Measurements from ENCODE around the gene SFT2D2. TPM values are rescaled to one million over a fixed set of nuclear protein-coding genes. Genes with fewer than 3 reads are reported as not detected.

The SFT2D2 gene
- total and polyA plus RNA-seq, 8 donors, result 1.4 to 61.3 (median 10.7) TPM

- Histone ChIP-seq H3K36me3 (no peaks in the 10 kb centered on the region), H3K4me3 (no peak overlapping the region), H3K27ac (no peak overlapping the region), H3K27me3 (peaks cover 0 to 4% (median 0%) of the 10 kb centered on the region in 3 donors), H3K4me1 (no peaks in the 10 kb centered on the region), H3K9me3 (peaks cover 0 to 6% (median 3%) of the 10 kb centered on the region in 4 donors)
- intact Hi-C loops (cut with DNase I; ENCODE audit: low total_unique reads), result no loop called here
- WGBS, 5 donors, result 92 to 98% (median 95%) methylated on average over 4 of the region's 4 CpGs
- DNase-seq, result no peak
- TF ChIP-seq CTCF (IDR thresholded peaks at IDR 0.05) (no peak), POLR2A (IDR thresholded peaks at IDR 0.05) (no peak), POLR2AphosphoS5 (IDR thresholded peaks at IDR 0.05) (no peak), EP300 (IDR thresholded peaks at IDR 0.05) (no peak)
Observed at GRCh38 chr1:168217664-168218063, 8.1 kb upstream of the SFT2D2 start.

- no peak for DNase-seq
- 80 to 88% (median 86%) methylated on average over 4 of the region's 4 CpGs for WGBS, 5 donors
- Histone ChIP-seq H3K4me3 (no peak overlapping the region), H3K4me1 (no peaks in the 10 kb centered on the region), H3K27ac (no peak overlapping the region), H3K27me3 (peaks cover 0 to 4% (median 0%) of the 10 kb centered on the region in 3 donors), H3K9me3 (peaks cover 0 to 2% (median 0%) of the 10 kb centered on the region in 4 donors), H3K36me3 (no peaks in the 10 kb centered on the region)
- TF ChIP-seq EP300 (IDR thresholded peaks at IDR 0.05), result no peak
- no peak for TF ChIP-seq POLR2A (IDR thresholded peaks at IDR 0.05)
- no peak for TF ChIP-seq POLR2AphosphoS5 (IDR thresholded peaks at IDR 0.05)
- no peak for TF ChIP-seq CTCF (IDR thresholded peaks at IDR 0.05)
- intact Hi-C loops (cut with DNase I; ENCODE audit: low total_unique reads), result no loop called here
Observed at GRCh38 chr1:168218658-168219057, 7.1 kb upstream of the SFT2D2 start.

GRCh38 chr1:168220470-168220871 lies 5.3 kb upstream of the SFT2D2 start:
- DNase-seq, result no peak
- intact Hi-C loops (cut with DNase I; ENCODE audit: low total_unique reads), result no loop called here
- TF ChIP-seq POLR2A (IDR thresholded peaks at IDR 0.05) (no peak), POLR2AphosphoS5 (IDR thresholded peaks at IDR 0.05) (no peak), CTCF (IDR thresholded peaks at IDR 0.05) (no peak)

GRCh38 chr1:168221275-168221674 lies 4.5 kb upstream of the SFT2D2 start:
- no peak for TF ChIP-seq POLR2A (IDR thresholded peaks at IDR 0.05)
- TF ChIP-seq EP300 (IDR thresholded peaks at IDR 0.05), result no peak
- no peak for TF ChIP-seq POLR2AphosphoS5 (IDR thresholded peaks at IDR 0.05)
- TF ChIP-seq CTCF (IDR thresholded peaks at IDR 0.05), result no peak
- WGBS, 5 donors, result 81 to 92% (median 89%) methylated on average over 2 of the region's 2 CpGs
- Histone ChIP-seq H3K27me3 (peaks cover 0 to 4% (median 0%) of the 10 kb centered on the region in 3 donors), H3K27ac (no peak overlapping the region), H3K36me3 (no peaks in the 10 kb centered on the region), H3K4me1 (peaks cover 0 to 11% (median 7%) of the 10 kb centered on the region in 4 donors), H3K4me3 (no peak overlapping the region), H3K9me3 (peaks cover 0 to 2% (median 0%) of the 10 kb centered on the region in 4 donors)
- no peak for DNase-seq
- intact Hi-C loops (cut with DNase I; ENCODE audit: low total_unique reads), result no loop called here

More at GRCh38 chr1:168220470-168220871, 5.3 kb upstream of the SFT2D2 start:
- Histone ChIP-seq H3K27me3 (peaks cover 0 to 4% (median 0%) of the 10 kb centered on the region in 3 donors), H3K27ac (no peak overlapping the region), H3K9me3 (peaks cover 0 to 2% (median 0%) of the 10 kb centered on the region in 4 donors), H3K36me3 (no peaks in the 10 kb centered on the region), H3K4me1 (peaks cover 0 to 11% (median 6%) of the 10 kb centered on the region in 4 donors), H3K4me3 (no peak overlapping the region)
- WGBS, 5 donors, result 62 to 73% (median 66%) methylated on average over 6 of the region's 6 CpGs

Data from stomach (tissue), 9 donors.